Right atrium auricular region (tissue), 2 donors: Measurements from ENCODE around the gene ATXN3L. TPM values are rescaled to one million over a fixed set of nuclear protein-coding genes. Genes with fewer than 3 reads are reported as not detected.

Experiments used
- DNase-seq: peaks from one replicate; pipeline ENCODE4 v3.0.0-alpha.2; 2019; ENCODE audit warnings: low spot score
- H3K27ac ChIP-seq, 2 donors: fragments of 200-600 bp; sonication (generic); 1 replicate in 1 of 2; 2 replicates in 1 of 2; pipeline ENCODE4 v1.5.1; 2016 to 2019
- H3K27me3 ChIP-seq, 2 donors: fragments of 200-600 bp; sonication (generic); one replicate each; pipeline versions ENCODE4 v1.5.1 to v1.6.0; 2017 to 2019
- H3K36me3 ChIP-seq: fragments of 200-600 bp; sonication (generic); one replicate; pipeline ENCODE4 v1.5.1; 2016
- H3K4me1 ChIP-seq, 2 donors: fragments of 200-600 bp; sonication (generic); one replicate each; pipeline versions ENCODE4 v1.5.1 to v1.6.0; 2017 to 2019
- H3K4me3 ChIP-seq, 2 donors: fragments of 200-600 bp; sonication (generic); 1 replicate in 1 of 2; 2 replicates in 1 of 2; pipeline ENCODE4 v1.5.1; 2017 to 2019; ENCODE audit warnings: mild to moderate bottlenecking in 1 of 2, moderate library complexity in 1 of 2
- H3K9me3 ChIP-seq, 2 donors: fragments of 200-600 bp; sonication (generic); one replicate each; pipeline ENCODE4 v1.5.1; 2019
- total RNA-seq, 2 donors: library from RNA; depleted of rRNA; stranded (reverse); fragments of >200 nt; gene quantifications; one replicate each; pipeline ENCODE4 v1.1.0, GENCODE V29; 2016
- TF ChIP-seq, protein P1 (sequence below), 2 donors: fragments of 200-600 bp; sonication (generic); IDR thresholded peaks; one replicate each; pipeline ENCODE4 v1.5.1; 2019; ENCODE audit warnings: antibody characterized with exemption in 2 of 2

Gene ATXN3L
- total RNA-seq, 2 donors from 2014 or later: not detected

DNA sequence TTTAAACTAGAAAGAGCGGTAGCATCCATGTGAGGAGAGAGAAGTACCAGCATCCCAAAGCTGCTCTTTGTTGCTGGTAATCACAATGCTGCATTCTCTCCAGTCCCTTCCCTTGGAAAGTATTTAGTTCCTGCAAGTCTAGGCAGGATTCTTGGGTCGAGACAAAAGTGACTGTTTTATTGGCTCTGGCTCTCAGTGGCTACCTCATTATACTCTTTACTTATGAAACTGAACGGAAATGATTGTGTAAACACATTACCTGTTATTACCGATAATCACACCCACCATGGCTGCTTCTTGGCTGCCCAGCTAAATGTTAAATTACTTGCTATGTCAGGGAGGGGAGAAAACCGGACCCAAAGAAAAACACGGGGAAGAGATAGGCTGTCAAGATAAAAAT, 26.2 kb downstream of the ATXN3L start:
- Histone ChIP-seq H3K36me3 (no peaks in the 10 kb centered on the region), H3K9me3 (no peaks in the 10 kb centered on the region), H3K4me3 (no peak overlapping the region), H3K27ac (no peak overlapping the region), H3K4me1 (no peaks in the 10 kb centered on the region), H3K27me3 (no peaks in the 10 kb centered on the region)
- TF ChIP-seq, protein P1, sequence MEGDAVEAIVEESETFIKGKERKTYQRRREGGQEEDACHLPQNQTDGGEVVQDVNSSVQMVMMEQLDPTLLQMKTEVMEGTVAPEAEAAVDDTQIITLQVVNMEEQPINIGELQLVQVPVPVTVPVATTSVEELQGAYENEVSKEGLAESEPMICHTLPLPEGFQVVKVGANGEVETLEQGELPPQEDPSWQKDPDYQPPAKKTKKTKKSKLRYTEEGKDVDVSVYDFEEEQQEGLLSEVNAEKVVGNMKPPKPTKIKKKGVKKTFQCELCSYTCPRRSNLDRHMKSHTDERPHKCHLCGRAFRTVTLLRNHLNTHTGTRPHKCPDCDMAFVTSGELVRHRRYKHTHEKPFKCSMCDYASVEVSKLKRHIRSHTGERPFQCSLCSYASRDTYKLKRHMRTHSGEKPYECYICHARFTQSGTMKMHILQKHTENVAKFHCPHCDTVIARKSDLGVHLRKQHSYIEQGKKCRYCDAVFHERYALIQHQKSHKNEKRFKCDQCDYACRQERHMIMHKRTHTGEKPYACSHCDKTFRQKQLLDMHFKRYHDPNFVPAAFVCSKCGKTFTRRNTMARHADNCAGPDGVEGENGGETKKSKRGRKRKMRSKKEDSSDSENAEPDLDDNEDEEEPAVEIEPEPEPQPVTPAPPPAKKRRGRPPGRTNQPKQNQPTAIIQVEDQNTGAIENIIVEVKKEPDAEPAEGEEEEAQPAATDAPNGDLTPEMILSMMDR (IDR thresholded peaks at IDR 0.05): no peak
- DNase-seq: no peak

DNA sequence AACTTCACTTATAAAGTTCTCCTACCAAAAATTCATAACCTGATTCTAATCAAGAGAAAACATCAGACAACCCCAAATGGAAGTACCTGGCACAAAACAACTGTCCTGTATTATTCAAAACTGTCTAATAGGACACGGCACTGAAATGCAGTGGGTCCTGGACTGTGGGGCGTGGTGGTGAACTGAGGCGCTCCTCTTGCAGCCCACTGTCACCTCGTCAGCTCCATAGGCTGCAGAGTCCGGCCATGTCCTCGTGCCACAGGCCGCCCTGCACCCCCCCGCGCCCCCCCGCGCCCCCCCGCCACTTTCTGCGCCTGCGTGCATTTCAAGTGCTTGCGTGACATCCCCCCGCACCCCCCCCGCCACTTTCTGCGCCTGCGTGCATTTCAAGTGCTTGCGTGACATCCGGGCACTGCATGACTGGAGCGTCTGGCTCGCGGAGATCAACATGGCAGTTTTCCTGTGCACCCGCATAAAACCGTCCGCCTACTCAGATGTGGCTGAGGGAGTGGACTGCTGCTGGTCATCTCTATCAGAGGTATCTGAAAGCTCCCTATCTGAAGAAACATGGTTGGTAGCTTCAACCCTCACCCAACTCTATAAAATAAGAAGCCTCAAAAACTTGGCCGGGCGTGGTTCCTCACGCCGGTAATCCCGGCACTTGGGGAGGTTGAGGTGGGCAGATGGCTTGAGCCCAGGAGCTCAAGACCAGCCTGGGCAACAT, 28.8 kb downstream of the ATXN3L start:
- H3K4me1 ChIP-seq: no peaks in the 10 kb centered on the region
- peaks cover 0 to 3% of the 10 kb centered on the region in 2 donors for H3K9me3 ChIP-seq
- H3K27ac ChIP-seq: no peak overlapping the region
- no peaks in the 10 kb centered on the region for H3K27me3 ChIP-seq
- DNase-seq: no peak
- TF ChIP-seq, protein P1 (IDR thresholded peaks at IDR 0.05): no peak
- H3K36me3 ChIP-seq: no peaks in the 10 kb centered on the region
- H3K4me3 ChIP-seq: no peak overlapping the region

DNA sequence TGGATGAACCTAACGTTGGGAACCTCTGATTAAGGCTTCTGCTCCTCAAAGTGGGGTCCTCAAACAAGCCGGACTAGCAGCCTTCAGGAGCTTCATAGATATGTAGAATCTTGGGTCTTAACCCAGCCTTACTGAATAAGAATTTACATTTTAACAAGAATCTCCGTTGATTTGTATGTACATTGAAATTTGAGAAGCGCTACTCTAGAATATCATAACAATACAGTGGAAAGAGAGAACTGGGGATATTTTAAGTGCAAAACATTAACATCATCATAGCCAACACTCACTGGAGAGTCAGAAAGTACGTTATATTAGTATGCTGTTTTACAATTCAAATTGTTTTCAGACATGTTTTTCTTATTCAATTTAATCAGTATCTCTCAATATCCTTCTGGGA, 31.2 kb downstream of the ATXN3L start:
- Histone ChIP-seq H3K27me3 (no peaks in the 10 kb centered on the region), H3K27ac (no peak overlapping the region), H3K4me3 (no peak overlapping the region), H3K36me3 (no peaks in the 10 kb centered on the region), H3K9me3 (peaks cover 4 to 20% of the 10 kb centered on the region in 2 donors), H3K4me1 (no peaks in the 10 kb centered on the region)
- TF ChIP-seq, protein P1 (IDR thresholded peaks at IDR 0.05): no peak
- DNase-seq: no peak

DNA sequence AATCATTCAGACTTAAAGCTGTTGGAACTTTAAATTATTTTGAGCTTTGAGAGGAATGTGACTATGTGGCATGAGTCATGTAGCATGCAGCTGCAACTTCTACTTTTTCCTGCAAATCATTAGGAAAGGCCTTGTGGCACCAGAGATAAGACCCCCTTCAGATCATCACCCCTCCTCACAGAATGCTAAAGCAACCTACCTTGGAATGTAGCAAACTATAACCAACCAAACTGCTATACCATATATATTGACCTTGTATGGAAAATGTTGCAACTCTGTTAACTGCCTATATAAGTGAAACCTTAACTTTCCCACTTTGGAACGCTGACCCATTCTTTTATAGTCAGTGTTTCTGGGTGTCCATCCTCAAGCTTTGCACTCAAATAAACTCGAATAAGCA, 32.0 kb downstream of the ATXN3L start:
- no peak for DNase-seq
- TF ChIP-seq, protein P1 (IDR thresholded peaks at IDR 0.05): no peak
- Histone ChIP-seq H3K4me1 (no peaks in the 10 kb centered on the region), H3K36me3 (no peaks in the 10 kb centered on the region), H3K4me3 (no peak overlapping the region), H3K27me3 (no peaks in the 10 kb centered on the region), H3K9me3 (peaks cover 4 to 20% of the 10 kb centered on the region in 2 donors), H3K27ac (no peak overlapping the region)

DNA sequence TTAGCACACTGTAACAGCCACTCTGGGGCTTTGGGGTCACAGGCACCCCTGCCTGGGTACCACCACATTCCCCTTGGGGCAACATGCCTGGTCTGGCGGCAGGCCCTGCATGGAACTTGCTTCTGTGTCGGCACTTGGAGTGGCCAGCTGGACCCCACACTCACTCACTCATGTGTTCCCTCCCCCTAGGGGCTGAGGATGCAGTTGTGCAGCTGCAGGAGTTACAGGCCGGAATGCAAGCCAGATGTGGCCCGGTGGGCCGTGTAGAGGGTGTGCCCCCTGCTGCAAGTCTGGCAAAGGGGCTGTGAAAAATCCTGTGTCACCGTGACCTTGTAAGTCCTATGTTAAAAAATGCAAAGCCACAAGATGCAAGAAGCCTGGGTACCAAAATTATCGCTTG, 34.2 kb downstream of the ATXN3L start:
- Histone ChIP-seq H3K9me3 (peaks cover 4 to 20% of the 10 kb centered on the region in 2 donors), H3K4me3 (no peak overlapping the region), H3K36me3 (no peaks in the 10 kb centered on the region), H3K27ac (no peak overlapping the region), H3K4me1 (no peaks in the 10 kb centered on the region), H3K27me3 (no peaks in the 10 kb centered on the region)
- TF ChIP-seq, protein P1 (IDR thresholded peaks at IDR 0.05): no peak
- no peak for DNase-seq

DNA sequence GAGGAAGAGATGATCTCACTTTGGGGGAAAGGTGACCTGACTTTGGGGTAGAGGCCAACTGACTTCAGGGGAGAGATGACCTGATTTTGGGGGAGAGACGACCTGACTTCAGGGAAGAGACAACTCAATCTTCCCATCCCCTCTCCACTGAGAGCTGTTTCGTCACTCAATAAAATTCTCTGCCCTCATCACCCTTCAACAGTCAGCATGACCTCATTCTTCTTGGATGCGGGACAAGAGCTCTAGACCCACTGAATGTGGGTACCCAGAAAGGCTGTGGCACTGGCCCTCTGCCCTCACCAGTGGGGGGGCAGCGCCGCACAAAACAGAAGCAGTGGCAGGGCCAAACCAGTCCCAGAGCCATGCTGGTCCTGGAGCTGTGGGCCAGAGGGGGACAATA, 34.6 kb downstream of the ATXN3L start:
- no peaks in the 10 kb centered on the region for H3K4me1 ChIP-seq
- no peak for DNase-seq
- H3K27ac ChIP-seq: no peak overlapping the region
- no peak overlapping the region for H3K4me3 ChIP-seq
- H3K27me3 ChIP-seq: no peaks in the 10 kb centered on the region
- H3K36me3 ChIP-seq: no peaks in the 10 kb centered on the region
- peaks cover 4 to 20% of the 10 kb centered on the region in 2 donors for H3K9me3 ChIP-seq
- TF ChIP-seq, protein P1 (IDR thresholded peaks at IDR 0.05): no peak
